Activated CD8-positive, alpha-beta memory T cell treated with anti-CD3 and anti-CD28 coated beads, Interleukin-2, amount 50 U/mL, for 1 hour (primary cell): ENCODE results near the gene OSR1.
"Not testable (repeated sequence)": the region's sequence is repeated elsewhere in the genome, so short reads cannot be mapped to it uniquely, and the experiment has no call there.

Source experiments
- DNase-seq: peaks from one replicate; pipeline ENCODE4 v3.0.0-alpha.2; 2020; ENCODE audit errors: extremely low read depth

The OSR1 gene

DNA sequence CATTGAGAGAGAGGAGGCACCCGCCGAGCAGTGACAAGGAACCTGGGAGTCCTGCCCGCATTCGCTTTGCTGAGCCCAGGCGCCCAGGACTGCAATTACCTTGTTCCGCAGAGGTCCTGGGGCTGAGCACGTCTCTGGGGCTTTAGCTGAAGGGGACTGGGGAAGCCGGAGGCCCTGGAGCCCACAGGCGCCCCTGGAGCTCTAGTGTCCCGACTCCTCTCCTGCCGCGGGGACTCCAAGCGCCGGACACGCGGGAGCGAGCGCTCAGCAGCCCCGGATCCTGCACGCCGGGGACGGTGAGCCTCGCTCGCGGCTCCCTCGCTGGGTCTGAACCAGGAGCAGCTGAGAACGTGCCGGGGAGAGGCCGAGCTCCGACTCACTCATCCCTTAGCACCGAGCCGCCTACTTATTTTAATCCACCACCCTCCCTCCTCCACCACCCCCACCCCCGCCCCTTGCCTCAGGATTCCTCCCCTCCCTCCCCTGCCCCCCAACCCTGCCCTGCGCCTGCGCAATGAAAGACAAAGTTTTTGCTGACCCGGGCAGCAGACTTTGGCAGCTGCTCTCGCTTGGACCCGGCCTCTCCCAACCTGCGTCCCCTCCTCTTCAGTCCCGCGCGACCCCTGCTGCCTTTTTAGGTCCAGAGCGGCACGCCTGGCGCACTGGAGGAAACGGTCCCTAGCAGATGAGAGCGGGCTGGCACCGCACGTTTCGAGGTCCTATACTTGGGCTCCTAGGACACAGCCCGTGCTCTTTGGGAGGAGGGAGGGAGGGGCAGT, at the start of gene OSR1:
OSR1 (minus strand) TSS at position 382 of the 779 bp plus-strand sequence. CDS start 4,818 bp downstream, outside the sequence.
- no peak for DNase-seq

DNA sequence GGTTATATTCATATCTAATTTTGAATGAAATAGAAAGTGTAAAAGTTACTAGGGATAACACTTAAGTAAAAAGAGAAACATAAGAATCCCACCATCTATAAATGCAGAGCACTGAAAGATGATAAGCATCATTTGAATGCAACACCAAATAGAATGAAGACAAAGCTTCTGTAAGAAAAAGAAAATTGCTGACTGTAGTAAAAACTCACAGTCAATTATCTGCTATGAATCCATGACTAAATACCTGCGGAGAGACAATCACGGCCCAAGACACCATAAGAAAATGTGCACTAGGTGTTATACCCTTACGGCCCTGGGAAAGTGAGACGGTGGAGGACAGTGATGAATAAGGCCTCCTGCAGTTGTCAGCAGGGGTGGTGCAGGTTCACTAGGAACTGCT, 45.4 kb upstream of the OSR1 start:
- DNase-seq, result no peak

DNA sequence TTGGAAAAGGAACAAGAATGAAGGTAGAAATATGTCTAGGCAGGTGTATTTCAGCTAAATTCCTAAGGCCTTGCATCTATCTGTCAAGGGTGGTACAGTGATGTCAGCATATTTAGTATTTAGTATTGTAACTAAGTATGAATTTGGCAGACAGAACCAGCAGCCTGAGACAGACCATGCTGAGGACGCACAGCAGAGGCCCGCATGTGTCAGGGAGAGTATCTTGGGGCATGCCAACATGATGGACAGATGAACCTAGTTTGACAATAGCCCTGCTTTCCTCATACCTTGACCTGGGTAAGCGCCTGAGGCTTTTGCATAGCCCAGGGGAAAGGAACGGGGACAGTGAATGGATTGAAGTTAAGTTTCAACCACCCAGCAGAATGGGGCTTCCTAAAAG, 33.8 kb upstream of the OSR1 start:
- no peak for DNase-seq

DNA sequence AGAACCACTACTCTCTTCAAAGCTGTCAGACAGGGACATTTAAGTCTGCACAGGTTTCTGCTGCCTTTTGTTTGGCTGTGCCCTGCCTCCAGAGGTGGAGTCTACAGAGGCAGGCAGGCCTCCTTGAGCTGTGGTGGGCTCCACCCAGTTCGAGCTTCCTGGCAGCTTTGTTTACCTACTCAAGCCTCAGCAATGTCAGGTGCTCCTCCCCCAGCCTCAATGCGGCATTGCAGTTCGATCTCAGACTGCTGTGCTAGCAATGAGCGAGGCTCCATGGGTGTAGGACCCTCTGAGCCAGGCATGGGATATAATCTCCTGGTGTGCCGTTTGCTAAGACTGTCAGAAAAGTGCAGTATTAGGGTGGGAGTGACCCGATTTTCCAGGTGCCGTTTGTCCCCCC, 31.0 kb upstream of the OSR1 start:
- not testable (repeated sequence) for DNase-seq

DNA sequence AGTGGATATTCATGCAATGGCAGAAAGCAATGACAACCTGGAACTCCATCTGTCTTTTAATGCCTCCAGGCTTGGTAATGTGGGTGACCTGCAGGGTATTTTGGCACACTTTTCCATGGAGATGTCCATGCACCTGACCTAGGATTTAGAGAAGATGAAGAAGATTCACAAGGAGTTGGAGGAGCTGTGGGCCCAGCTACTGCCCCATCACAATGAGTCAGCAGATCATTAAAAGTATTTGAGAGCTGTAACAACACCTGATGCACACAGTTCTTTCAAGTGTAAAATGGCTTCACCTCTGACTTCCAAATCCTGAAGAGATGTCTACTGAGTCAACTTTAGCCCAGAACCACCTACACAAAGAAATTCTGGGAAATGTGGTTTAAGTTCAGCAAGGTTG, 22.1 kb upstream of the OSR1 start:
- DNase-seq, result no peak

DNA sequence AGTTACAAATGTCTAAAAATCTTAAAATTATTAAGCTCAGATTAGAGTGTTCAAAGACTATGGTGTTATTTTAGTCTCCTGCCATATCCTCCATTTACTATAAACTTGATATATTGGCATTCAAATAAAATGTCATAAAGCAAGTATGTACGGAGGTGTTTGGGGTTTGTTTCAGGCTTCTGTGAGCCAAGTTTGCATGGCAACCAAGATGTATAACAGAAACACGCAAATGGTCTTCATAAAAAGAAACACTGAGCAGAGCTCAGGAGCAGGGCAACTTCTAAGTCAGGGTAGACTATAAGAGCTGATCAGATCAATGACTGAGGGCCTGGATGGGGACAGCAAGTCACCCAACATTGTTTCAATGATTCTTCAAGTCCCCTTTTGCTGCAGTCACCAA, 20.5 kb upstream of the OSR1 start:
- no peak for DNase-seq

DNA sequence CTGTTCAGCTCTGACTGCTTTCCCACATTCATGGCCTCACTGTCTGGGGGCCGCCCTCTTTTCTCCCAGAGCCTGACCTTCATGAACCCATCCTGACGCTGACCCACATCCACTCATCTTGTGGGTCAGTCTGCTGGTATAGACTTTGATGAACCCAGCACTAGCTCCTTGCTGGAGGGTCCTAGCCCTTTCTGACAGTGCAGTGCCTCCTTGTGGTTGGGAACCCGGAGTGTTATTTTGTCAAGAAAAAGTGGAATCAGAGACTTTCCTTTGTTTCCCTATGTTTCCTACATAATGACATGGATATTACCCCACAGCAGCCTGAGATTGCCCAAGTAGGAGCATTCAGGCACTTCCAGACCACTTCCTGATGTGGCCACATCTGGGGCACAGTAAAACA, 19.3 kb upstream of the OSR1 start:
- DNase-seq, result no peak

DNA sequence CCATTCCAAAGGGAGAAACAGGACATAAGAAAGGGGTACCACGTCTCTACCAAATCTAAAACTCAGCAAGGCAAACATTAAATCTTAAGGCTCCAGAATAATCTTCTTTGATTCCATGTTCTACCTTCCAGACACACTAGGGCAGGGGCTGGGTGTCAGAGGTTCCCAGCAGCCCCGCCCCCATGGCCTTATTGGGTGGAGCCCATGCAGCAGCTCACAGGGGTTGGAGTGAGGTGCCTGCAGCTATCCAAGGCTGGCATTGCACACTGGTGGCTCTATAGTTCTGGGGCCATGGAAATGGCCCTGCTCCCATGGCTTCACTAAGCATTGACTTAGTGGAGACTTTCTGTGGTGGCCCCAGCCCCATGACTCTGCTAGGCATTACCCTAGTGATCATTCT, 14.9 kb upstream of the OSR1 start:
- DNase-seq, result no peak

DNA sequence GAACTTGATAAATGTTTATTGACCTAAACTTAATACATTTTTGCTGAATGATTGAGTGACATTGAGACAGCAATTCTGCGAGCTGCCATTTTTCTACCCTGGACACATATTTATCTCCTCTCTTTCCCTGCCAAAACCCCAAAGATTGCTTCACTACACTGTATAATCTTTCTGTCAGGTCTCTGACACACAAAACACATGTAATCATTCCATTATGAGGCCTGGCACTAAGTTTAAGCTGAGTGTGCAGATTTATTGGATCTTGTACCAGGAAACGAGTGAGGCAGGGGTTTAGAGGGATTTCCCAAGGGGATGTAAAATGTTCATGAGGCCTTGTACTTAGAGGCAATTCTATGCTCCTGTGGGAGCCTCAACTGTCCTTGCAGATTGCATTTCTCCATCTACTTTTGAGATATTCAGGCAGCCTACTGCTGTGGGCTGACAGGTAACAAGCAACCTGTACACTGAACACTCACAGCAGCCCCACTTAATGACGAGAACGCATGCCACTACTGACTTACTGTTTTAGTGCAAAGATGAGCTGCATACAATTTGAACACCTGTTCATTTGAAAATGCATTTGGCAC, 13.7 kb upstream of the OSR1 start:
- no peak for DNase-seq

DNA sequence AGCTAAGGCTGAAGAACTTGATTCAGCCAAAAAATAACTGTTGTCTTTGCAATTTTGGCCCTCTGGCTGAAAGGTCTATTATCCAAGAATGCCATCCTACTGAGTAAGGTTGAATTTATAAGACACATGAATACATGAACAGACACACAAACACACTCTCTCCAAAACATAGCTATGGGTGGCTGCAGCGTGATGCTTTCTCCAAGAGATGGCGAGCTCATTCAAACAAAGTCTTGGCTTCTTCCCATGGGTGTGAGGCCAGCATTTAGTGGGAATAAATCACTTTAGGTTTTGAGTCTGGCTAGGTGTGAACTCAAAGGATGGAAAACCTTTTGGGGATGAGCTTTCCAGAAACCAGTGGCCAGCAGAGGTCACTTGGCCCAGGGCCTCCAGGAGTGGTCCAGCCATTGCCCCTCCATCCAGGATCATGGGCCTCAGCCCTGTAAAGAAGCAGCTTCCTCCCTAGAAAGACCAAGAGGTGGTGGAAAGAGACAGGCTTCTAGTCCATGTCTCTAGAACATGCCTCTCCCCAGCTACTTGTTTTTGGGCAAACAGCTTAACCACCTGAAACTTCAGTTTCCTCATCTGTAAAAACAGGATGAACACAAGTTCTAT, 11.0 kb upstream of the OSR1 start:
- DNase-seq, result no peak

DNA sequence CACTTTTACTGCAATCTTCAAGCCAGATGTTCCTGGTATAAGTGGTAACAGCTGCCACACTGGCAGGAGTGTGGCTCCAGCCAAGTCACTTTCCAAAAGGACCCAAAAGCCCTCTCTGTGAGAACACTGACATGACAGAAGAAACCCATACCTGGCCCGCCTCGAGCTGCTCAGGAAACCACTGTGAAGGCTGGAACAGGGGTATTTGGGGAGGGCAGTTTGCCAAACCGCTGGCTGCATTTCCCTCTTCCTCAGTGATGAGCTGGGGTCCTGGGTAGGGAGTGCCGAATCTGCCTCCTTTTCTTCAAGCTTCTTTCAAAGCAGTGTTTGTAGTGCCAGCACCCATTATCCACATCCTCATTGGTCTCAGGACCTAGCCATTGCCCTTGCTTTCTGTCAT, 10.3 kb upstream of the OSR1 start:
- DNase-seq, result no peak

DNA sequence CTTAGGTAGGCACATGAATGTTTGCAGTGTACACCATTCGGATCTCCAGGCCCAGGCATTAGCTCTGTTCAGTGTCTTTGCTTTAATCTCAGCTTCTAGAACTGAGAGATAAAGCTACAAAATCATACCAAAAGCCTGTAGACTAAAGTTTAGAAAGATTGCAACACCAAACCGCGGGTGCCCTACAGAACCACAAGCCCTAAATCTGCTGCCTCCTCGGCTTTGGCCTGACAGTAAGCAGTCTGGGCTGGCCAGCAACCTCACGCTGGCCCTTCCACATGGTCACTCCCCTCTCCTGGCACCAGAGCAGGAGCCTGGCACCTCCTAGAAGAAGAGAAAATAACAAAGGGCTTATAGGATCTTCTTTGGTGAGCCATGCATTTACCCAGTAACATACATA, 8.9 kb upstream of the OSR1 start:
- no peak for DNase-seq

DNA sequence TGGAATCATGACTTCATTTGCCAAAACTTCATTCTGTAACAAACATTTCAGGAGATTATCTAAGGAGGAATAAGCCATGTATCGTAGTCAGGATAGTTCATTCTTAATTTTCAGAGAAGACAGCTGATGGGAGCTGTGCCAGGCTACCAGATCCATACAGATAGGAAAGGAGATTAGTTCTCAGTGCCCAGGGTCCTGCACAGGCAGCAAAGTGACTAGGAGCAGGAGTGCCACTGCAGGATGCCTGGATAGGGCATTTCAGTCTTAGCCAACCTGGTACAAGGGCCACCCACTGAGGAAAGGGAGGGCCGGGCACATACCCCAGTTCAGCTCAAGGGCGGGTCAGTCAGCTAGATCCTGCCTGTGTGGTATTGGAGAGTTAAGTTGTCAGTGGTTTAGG, 6.7 kb upstream of the OSR1 start:
- DNase-seq, result no peak

DNA sequence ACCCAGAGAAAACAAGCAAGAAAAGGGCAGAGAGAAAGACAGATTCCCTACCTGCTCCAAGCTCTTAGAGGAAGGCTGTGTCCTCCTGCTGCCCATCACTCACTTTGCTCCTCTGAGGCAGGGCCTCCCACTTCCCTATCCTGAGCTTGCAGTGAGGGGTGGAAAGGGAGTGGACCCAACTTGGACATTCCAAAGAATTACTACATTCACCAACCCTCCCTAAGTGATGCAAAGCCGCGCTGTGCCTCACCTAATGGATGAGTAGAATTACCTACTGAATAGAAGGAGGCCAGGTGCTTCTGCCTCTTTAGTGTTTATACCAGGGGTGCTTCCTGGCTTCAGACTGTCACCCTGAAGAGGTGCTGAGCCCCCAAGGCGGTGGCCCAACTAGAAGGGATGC, 5.6 kb upstream of the OSR1 start:
- no peak for DNase-seq

DNA sequence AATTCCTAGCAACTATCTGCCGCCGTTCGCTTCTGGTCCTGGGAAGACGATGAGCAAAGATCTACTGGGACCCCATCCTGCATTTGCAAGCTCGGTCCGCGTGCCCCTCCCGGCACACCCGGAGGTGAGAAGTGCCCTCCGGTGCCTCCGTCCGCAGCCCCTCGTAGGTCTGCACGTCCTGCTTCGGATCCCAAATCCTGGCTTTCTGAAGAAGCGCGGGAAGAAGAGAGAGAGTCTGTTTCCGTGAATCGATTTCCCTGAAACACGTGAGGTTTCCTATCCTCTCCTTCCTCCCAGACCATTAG, 5.0 kb upstream of the OSR1 start:
- no peak for DNase-seq

DNA sequence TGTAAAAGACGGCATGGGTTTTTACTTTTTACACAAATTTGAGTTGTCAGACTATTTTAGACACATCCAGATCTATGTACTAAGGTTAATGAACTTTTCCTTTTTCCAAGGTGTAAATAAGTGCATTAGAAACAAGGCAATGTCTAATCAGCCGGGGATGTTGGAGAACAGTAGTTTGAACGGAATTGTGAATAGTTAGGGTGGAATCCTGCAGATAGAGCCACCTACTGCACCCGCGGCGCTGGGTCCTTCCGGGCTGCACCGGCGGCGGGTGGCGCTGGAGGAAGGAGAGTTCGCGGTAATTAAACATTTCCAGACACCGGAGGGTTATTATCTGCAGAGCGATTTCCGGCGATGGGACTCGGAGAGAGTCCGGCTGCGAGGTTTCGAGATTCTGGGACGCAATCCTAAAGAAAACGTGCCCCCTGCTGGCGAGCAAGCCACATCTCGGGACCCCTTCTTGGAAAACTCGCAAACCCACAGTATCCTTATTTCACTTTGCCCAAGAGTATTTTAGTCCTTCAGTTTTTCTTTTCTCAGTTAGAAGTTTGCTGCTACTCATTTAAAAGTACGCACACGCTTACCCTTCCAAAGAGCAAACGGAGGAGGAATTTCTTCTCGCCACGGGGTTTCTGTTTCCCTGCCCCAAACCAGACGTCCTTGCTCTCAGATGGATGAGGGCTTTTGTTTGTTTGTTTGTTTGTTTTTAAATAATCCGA, 4.5 kb upstream of the OSR1 start:
- no peak for DNase-seq

DNA sequence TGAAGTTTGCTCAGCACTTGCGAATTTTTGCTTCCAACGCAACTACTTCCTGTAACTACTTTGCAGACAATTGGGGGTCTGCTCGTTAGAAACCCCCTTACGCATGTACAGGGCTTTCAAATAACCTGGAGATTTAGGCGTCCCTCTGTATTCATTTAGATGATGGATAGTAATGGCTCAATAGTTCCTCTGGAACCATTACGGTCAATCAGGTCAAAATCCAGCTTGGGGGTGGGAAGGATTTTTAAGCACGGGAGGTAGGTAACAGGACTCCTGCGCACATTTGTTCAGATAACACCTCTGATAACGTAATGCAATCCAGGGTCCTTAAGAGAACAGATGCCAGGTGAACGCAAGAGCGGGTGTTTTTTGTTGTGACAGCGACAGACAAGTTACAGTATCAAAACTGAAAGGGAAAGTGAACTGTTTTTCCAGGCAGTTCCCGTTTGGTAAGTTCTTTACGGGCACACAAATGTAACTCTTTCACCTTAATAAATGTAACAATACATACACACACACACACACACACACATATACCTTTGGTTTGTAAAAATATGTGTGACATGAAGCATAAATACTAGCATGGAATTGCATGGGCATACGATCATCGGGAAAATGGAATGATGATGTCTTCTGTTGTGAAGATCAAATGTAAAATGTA, 3.8 kb upstream of the OSR1 start:
- no peak for DNase-seq

DNA sequence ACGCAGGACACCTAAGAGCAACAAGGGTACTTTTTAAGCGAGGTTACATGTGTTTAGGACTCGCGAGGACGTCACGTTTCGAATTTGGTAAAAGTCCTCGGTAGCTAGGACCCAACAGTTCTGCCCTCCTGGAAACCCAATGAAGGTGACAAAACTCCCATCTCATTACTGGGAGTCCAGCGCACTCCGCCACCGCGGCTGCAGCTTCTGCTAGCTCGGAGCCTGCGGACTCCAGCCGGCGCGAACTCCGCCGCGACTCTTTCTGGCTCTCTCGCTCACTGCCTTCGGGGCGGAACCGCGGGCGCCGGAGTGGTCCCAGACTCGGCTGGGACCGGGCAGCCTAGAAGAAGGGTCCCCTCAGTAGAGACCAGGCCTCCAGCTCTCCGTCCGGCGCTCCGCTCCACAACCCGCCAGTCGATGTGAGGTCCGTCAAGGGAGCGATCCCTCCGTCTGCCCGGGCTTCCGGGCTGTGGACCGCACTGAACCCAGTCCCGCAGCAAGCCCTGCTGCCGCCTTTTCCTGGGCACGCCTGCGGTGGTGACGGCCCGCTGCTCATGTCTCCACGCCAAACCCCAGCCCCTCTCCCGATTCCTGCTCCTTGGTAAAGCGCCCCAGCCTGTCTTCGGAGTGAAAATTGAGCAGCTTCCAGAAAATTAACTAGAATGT, 3.0 kb upstream of the OSR1 start:
- no peak for DNase-seq

DNA sequence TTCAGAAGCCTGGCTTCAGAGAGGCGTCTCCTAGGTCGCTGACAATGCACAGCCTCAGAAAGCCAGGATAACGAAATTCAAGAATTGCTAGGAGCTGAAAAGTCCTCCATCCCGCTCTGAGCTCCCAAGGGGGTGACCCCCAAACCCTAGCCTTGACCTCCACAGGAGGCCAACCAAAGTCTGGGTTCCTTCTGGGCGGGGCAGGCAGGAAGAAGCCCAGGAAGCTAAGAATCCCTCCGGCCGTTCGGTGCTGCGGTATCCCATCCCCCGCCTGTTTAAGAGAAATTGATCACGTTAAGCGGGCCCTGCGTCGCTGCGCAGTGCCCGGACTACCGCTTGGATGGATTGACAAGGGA, 2.5 kb upstream of the OSR1 start:
- no peak for DNase-seq

DNA sequence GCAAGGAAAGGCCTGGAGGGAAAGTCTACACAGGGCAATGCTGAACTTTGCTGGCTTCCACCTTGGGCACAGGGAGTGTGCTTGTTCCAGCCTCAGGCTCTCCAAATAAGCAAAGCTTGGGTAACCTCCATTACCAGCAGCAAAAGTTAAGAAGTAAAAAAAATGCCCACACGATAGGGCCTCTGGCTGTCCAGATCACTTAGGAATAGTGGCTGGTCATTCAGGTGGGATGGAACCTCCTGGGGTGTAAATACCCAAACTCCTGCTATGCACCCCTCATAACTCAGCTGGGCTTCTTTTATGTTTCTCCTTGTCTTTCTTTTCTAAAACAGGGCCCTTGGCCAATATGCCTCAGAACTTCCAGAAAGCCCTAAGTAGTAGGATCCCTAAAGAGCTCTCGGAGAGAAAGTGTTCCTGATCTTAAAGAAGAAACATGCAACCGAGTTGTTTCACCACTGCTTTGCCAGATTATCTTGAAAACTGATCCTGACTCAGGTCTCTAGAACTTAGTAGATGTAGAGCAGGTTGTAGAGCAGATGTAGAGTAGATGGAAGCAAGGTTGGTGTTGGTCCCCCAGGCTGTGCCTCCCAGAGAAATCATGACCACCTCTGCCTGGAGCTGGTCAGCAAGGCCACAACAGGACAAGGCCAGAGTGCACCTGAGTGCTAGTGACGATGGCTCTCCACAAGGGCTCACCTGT, 2.0 kb upstream of the OSR1 start:
- DNase-seq, result no peak

DNA sequence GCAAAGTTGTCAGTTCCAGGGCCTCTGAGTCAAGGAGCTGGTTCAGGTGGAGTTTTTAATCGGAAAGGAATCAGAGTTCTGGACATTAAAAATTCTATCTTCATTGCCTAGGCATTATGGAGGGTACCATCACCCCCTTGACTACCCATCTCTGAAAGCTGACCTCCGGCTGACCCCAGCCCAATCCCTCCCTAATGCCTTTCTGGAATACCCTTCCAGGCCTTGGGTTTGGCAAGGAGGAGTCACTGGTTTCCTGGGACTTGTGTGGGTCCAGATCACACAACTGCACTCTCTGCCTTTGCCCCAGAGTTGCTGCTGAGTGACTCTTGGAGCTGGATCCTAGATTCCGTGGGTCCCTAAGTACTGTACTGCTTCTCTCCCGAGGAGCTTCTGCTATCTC, 1.0 kb upstream of the OSR1 start:
- DNase-seq, result no peak
